Liver (tissue), 9 donors: ENCODE measurements around the gene CARD11. TPM values are rescaled to one million over a fixed set of nuclear protein-coding genes. Genes with fewer than 3 reads are reported as not detected.

Experiments used
- DNase-seq: peaks from one replicate; pipeline ENCODE4 v3.0.0-alpha.2; 2017; ENCODE audit warnings: low spot score
- H3K27ac ChIP-seq, 2 donors: one replicate each; pipeline ENCODE4 v1.7.0; 2013; ENCODE audit warnings: inconsistent platforms in 2 of 2, low read length in 2 of 2, control low read depth in 1 of 2, low read depth in 1 of 2, mild to moderate bottlenecking in 1 of 2
- H3K27me3 ChIP-seq, 4 donors: one replicate each; pipeline versions ENCODE4 v1.6.1 to v1.7.0; 2013; ENCODE audit warnings: low read length in 3 of 4, inconsistent platforms in 1 of 4, mild to moderate bottlenecking in 1 of 4, moderate library complexity in 1 of 4; ENCODE audit not compliant: control insufficient read depth in 4 of 4, insufficient read depth in 4 of 4
- H3K36me3 ChIP-seq, 4 donors: one replicate each; pipeline versions ENCODE4 v1.6.1 to v1.7.0; 2013; ENCODE audit warnings: low read length in 3 of 4, mild to moderate bottlenecking in 3 of 4, low read depth in 1 of 4, moderate library complexity in 1 of 4; ENCODE audit not compliant: control insufficient read depth in 4 of 4, insufficient read depth in 3 of 4
- H3K4me1 ChIP-seq, 4 donors: one replicate each; pipeline versions ENCODE4 v1.6.1 to v1.7.0; 2013; ENCODE audit warnings: low read length in 3 of 4, mild to moderate bottlenecking in 3 of 4, moderate library complexity in 1 of 4; ENCODE audit not compliant: control insufficient read depth in 4 of 4, insufficient read depth in 4 of 4
- H3K4me3 ChIP-seq, 3 donors: one replicate each; pipeline versions ENCODE4 v1.6.1 to v1.7.0; 2013; ENCODE audit warnings: low read length in 3 of 3, control low read depth in 1 of 3, low read depth in 1 of 3, mild to moderate bottlenecking in 1 of 3
- H3K9ac ChIP-seq, 2 donors: one replicate each; pipeline ENCODE4 v1.7.0; 2013; ENCODE audit warnings: low read length in 2 of 2, mild to moderate bottlenecking in 2 of 2, moderate library complexity in 2 of 2, control low read depth in 1 of 2, low read depth in 1 of 2
- H3K9me3 ChIP-seq, 4 donors: one replicate each; pipeline versions ENCODE4 v1.6.1 to v1.7.0; 2013; ENCODE audit warnings: low read length in 3 of 4; ENCODE audit not compliant: control insufficient read depth in 4 of 4
- CTCF ChIP-seq: fragments of 150-350 bp; IDR thresholded peaks from 2 replicates; pipeline ENCODE4 v1.5.1; 2017; ENCODE audit warnings: improper control_type of control experiment, low read depth, low read length; ENCODE audit not compliant: missing input control
- EGR1 ChIP-seq, 2 donors: IDR thresholded peaks; 2 replicates each; pipeline ENCODE4 v1.6.1; 2016 to 2018; ENCODE audit warnings: antibody characterized with exemption in 2 of 2, low read depth in 2 of 2
- FOXA1 ChIP-seq: IDR thresholded peaks from 2 replicates; pipeline ENCODE4 v1.6.1; 2016; ENCODE audit warnings: antibody characterized with exemption
- FOXA2 ChIP-seq: IDR thresholded peaks from 2 replicates; pipeline ENCODE4 v1.6.1; 2016; ENCODE audit warnings: antibody characterized with exemption
- HNF4A ChIP-seq, 2 donors: conservative IDR thresholded peaks; 2 replicates each; pipeline ENCODE4 v1.6.1; 2016; ENCODE audit warnings: antibody characterized with exemption in 2 of 2, mild to moderate bottlenecking in 2 of 2
- JUND ChIP-seq, 2 donors: IDR thresholded peaks; 2 replicates each; pipeline ENCODE4 v1.6.1; 2016; ENCODE audit warnings: antibody characterized with exemption in 2 of 2
- NR2F2 ChIP-seq: IDR thresholded peaks from 2 replicates; pipeline ENCODE4 v1.6.1; 2016; ENCODE audit warnings: antibody characterized with exemption
- RAD21 ChIP-seq, 2 donors: IDR thresholded peaks; 2 replicates each; pipeline ENCODE4 v1.6.1; 2016; ENCODE audit warnings: antibody characterized with exemption in 2 of 2, mild to moderate bottlenecking in 2 of 2
- REST ChIP-seq: IDR thresholded peaks from 2 replicates; pipeline ENCODE4 v1.6.1; 2016; ENCODE audit warnings: antibody characterized with exemption, mild to moderate bottlenecking
- RXRA ChIP-seq, 2 donors: IDR thresholded peaks; 2 replicates each; pipeline ENCODE4 v1.6.1; 2017 to 2018; ENCODE audit warnings: antibody characterized with exemption in 2 of 2, mild to moderate bottlenecking in 1 of 2
- TAF1 ChIP-seq: conservative IDR thresholded peaks from 2 replicates; pipeline ENCODE4 v1.6.1; 2016; ENCODE audit warnings: antibody characterized with exemption, mild to moderate bottlenecking
- YY1 ChIP-seq: IDR thresholded peaks from 2 replicates; pipeline ENCODE4 v1.6.1; 2016; ENCODE audit warnings: antibody characterized with exemption, mild to moderate bottlenecking
- WGBS: extraction: QIAGEN DNeasy Blood & Tissue Kit; methylation state at CpG from one replicate; pipeline ENCODE4 v1.1.7; 2013; 5-methylcytosine and 5-hydroxymethylcytosine counted together
- polyA plus RNA-seq, 2 donors: library from polyadenylated mRNA; stranded (reverse) in 1 of 2; unstranded in 1 of 2; fragments of 200-250 nt in 1 of 2; fragments of >200 nt in 1 of 2; fragmentation: Nextera tagmentation in 1 of 2; extraction: Ambion mirVana in 1 of 2; gene quantifications; one replicate each; pipeline versions ENCODE4 v1.2.1 to v1.2.3, GENCODE V29; 2013 to 2015
- total RNA-seq, 2 donors: library from RNA; depleted of rRNA; stranded (reverse); fragments of >200 nt; gene quantifications; one replicate each; pipeline ENCODE4 v1.2.3, GENCODE V29; 2014
- TF ChIP-seq, protein P1 (sequence below): IDR thresholded peaks from 2 replicates; pipeline ENCODE4 v1.6.1; 2016; ENCODE audit warnings: antibody characterized with exemption
- TF ChIP-seq, protein P2 (sequence below): IDR thresholded peaks from 2 replicates; pipeline ENCODE4 v1.6.1; 2016; ENCODE audit warnings: antibody characterized with exemption
- TF ChIP-seq, protein P3 (sequence below): IDR thresholded peaks from 2 replicates; pipeline ENCODE4 v1.6.1; 2016; ENCODE audit warnings: antibody characterized with exemption
- donor health status: healthy.
- donor health status: healthy.
- donor health status: healthy.
- donor health status: healthy.
- donor health status: healthy.

The CARD11 gene
- total and polyA plus RNA-seq, 4 donors: 0.42 to 1.3 (median 0.83) TPM

GRCh38 chr7:2929321-2930201, 114.1 kb downstream of the CARD11 start:
- TF ChIP-seq FOXA2 (no peak), REST (no peak), HNF4A (conservative IDR thresholded peaks at IDR 0.05) (no peak), JUND (IDR thresholded peaks at IDR 0.05) (no peak), YY1 (no peak), CTCF (no peak), NR2F2 (no peak), EGR1 (IDR thresholded peaks at IDR 0.05; ENCODE audit: low read depth in 2 of 2) (no peak), RAD21 (IDR thresholded peaks at IDR 0.05) (no peak), TAF1 (no peak), RXRA (IDR thresholded peaks at IDR 0.05) (no peak)
- TF ChIP-seq, protein P1, sequence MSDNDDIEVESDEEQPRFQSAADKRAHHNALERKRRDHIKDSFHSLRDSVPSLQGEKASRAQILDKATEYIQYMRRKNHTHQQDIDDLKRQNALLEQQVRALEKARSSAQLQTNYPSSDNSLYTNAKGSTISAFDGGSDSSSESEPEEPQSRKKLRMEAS: no peak
- TF ChIP-seq, protein P2, sequence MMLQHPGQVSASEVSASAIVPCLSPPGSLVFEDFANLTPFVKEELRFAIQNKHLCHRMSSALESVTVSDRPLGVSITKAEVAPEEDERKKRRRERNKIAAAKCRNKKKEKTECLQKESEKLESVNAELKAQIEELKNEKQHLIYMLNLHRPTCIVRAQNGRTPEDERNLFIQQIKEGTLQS: no peak
- WGBS: 72% methylated on average over 26 of the region's 26 CpGs
- no peaks in the 10 kb centered on the region for H3K36me3 ChIP-seq
- H3K4me3 ChIP-seq: no peak overlapping the region
- H3K4me1 ChIP-seq: peaks cover 0 to 9% (median 3%) of the 10 kb centered on the region in 4 donors
- no peak overlapping the region for H3K9ac ChIP-seq
- no peak for DNase-seq
- no peaks in the 10 kb centered on the region for H3K9me3 ChIP-seq
- no peak overlapping the region for H3K27ac ChIP-seq
- H3K27me3 ChIP-seq: no peaks in the 10 kb centered on the region

DNA sequence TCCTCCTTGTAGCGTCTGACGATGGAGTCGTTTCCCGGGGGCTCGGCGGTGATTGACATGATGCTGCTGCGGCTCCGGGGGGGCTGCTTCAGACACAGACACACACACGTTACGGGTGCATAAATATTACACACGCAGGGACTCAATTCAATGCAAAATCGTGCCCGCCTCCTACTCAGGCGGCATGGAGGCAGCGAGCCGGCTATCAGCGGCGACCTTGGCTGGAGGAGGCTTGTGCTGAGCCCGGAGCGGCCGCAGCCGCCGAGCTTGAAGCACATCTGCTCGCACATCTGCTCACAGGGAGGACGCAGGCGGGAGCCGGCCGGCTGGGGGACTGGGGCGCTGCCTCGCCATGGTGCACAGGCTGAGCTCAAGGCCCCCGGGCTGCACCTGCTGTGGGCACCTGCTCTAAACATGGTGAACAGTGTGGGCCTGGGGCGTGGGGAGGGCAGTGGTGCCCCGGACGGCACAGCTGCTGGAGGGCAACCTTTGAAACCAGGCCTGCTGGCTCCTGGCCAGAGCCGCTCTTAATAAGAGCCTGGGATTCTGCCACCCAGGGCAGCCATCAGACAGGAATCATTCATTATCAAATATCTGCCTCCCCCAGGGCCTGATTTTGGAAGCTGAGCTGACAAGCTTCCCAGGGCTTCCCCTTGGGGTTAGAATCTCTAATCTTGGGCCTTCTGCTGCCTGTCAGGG, 114.9 kb downstream of the CARD11 start:
- DNase-seq: no peak
- WGBS: 80% methylated on average over 35 of the region's 35 CpGs
- Histone ChIP-seq H3K27me3 (no peaks in the 10 kb centered on the region), H3K4me3 (no peak overlapping the region), H3K4me1 (peaks cover 0 to 9% (median 3%) of the 10 kb centered on the region in 4 donors), H3K27ac (no peak overlapping the region), H3K9ac (no peak overlapping the region), H3K9me3 (no peaks in the 10 kb centered on the region), H3K36me3 (no peaks in the 10 kb centered on the region)
- no peak for TF ChIP-seq CTCF
- TF ChIP-seq, protein P3, sequence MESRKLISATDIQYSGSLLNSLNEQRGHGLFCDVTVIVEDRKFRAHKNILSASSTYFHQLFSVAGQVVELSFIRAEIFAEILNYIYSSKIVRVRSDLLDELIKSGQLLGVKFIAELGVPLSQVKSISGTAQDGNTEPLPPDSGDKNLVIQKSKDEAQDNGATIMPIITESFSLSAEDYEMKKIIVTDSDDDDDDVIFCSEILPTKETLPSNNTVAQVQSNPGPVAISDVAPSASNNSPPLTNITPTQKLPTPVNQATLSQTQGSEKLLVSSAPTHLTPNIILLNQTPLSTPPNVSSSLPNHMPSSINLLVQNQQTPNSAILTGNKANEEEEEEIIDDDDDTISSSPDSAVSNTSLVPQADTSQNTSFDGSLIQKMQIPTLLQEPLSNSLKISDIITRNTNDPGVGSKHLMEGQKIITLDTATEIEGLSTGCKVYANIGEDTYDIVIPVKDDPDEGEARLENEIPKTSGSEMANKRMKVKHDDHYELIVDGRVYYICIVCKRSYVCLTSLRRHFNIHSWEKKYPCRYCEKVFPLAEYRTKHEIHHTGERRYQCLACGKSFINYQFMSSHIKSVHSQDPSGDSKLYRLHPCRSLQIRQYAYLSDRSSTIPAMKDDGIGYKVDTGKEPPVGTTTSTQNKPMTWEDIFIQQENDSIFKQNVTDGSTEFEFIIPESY: no peak
- TF ChIP-seq FOXA1: no peak
- no peak for TF ChIP-seq JUND (IDR thresholded peaks at IDR 0.05)
- no peak for TF ChIP-seq RAD21 (IDR thresholded peaks at IDR 0.05)
